Ammon's horn (tissue), 1 donor: Measurements from ENCODE around the gene CASQ2.

Experiments
- DNase-seq: peaks from one replicate; pipeline ENCODE4 v3.0.0-alpha.2; 2016; ENCODE audit warnings: low spot score

Gene CASQ2

GRCh38 chr1:115728341-115728740, 40.2 kb downstream of the CASQ2 start:
- no peak for DNase-seq

GRCh38 chr1:115727706-115728249, 40.7 kb downstream of the CASQ2 start:
- no peak for DNase-seq

- no peak for DNase-seq
These were observed 41.9 kb downstream of the CASQ2 start for GRCh38 chr1:115726570-115726969.

DNA sequence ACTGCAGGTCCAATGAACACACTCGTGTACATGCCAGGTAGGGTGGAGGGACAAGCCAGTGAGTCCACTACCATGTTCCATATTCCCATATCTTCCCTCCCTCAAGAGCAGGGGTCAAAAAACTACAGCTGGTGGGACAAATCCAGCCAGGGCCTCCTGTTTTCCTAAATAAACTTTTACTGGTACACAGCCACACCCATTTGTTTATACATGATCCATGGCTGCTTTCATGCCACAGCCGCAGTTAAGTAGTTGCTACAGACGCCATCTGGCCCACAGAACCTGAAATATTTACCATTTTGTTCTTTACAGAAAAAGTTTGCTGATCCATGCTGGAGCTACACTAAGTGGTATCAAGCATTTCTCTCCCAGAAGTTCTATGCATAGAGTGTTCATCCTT, 42.4 kb downstream of the CASQ2 start:
- no peak for DNase-seq

DNA sequence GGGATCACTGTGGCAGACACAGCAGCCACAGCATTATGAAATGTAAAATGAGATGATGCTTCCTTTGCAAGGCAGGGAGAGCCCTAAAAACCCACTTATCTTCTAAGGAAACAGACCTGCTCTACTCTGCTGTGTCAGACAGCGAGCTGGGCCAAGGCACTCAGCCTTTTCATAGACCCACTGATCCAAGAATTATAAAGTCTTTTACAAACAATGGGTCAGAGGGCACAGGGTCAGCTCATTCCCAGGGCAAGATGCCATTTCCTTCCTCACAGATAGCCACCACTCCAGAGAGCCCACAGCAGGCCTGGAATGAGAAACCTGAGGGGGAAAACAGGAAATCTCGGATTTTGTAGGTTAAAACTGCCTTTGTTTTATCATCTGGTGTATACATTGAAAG, 42.9 kb downstream of the CASQ2 start:
- no peak for DNase-seq

DNA sequence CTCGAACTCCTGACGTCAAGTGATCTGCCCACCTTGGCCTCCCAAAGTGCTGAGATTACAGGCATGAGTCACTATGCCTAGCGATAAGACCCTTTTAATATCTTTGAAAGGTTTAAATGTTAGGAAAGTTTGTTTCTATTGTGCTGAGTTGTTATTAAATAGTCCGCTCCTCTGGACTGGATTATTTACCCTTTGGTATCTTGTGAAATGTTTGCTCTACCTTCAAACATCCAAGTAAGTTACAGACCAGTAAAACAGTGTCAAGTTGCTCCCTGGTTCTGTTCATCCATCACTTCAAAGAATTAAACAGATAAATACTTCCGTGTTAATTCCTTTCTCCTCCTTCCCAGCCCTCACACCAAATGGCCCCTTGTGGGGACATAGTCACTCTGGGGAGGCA, 44.8 kb downstream of the CASQ2 start:
- no peak for DNase-seq

- no peak for DNase-seq
These were observed 46.3 kb downstream of the CASQ2 start for GRCh38 chr1:115722221-115722620.

DNA sequence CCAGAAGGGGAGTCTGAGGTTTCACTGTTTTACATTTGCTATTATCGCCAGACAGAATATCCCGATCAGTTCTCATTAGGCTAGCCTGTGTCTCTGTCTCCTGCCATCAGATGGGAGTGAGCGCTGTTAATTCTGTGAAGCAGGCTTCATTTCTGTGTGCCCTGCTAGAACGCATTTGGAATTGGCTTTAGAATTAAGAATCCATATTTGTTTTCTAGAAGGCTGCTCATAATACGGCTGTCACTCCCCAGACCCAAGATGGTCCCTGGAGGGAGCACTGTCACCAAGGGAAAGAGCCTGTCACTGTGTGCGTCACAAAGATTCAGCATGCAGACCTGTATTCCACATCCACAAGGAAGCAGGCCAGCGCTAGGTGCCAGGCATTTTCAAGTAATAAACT, 49.2 kb downstream of the CASQ2 start:
- no peak for DNase-seq

DNA sequence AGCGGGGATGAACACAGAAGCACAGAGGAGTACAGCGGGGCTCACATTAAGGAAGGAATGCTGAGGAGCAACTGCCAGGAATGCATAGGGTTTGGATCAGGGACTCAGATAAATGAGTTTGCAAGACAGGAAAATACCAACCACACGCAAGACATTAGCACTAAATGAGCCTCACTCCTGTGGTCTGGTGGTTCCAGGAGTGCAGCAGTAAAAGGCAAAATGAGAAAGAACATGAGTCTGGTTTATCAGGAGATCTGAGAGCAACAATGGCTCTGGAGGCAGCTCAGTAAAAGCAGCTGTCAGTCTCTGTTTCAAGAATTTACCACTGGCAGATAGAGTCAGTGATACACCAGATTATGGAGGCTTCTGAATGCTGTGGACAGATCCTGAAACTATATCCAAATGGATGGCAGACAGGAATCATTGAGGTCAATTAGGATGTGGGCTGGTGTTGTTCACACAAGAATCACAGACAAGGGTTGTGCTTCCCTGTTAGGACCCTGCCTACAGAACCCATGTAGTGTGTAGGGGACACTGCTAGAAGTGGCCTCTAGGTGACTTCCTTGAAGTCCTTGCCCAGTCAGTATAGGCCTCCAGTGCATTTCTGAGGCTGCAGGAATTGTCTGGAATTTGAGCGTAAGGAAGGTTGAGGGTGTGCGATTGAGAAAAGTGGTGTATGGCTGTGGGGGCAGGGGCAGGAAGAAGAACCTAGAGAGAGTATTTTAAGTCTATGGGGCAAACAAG, 50.3 kb downstream of the CASQ2 start:
- no peak for DNase-seq

DNA sequence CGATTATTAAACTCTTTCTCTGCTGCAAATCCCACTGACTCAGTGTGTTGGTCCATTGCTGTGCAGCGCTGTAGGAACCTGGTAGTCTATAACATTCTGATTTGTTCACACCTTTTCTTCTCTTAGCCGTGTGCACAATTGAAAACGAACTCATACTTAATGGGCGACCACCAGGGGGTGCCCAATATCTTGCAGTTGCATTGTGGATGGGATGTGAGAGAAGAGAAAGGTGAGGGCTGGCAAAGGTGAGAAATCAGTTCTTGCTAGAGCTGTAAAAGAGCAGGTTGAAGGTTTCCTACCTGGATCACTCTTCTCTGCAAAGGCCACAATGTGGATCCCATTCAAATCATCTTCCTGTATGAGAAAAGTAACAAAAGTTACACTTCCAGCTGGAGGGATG, 51.0 kb downstream of the CASQ2 start:
- DNase-seq, result peak; percentile 19

DNA sequence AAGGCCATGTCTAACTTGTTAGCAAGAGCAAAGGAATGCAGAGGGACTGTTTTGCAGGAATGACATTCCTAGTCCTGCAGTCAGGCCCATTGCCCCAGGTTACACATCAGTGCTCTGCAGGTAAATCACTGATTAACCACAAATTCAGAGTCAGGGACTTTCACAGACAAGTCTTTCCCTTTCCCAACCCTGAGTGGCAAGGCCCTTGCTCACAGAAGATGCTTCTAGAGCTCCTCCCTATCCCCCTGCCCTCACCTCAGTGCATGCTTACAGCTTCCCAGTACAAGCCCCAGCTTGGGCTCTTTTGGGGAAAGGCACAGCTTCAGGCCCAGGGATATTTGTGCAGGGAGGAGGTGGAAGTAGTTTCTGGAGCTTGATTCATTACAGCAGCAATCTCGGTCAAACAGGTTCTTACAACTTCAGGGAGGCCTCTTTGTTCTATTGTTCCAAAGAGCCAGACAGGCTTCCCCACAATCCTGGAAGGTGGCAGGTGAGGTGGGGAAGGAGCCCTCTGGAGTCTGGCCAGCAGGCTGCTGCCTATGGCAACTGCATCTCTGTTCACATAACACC, 53.9 kb downstream of the CASQ2 start:
- DNase-seq, result no peak

GRCh38 chr1:115713906-115714305, 54.6 kb downstream of the CASQ2 start:
- no peak for DNase-seq

GRCh38 chr1:115712911-115713609, 55.5 kb downstream of the CASQ2 start:
- no peak for DNase-seq

GRCh38 chr1:115710859-115711624, 57.5 kb downstream of the CASQ2 start:
- no peak for DNase-seq

DNA sequence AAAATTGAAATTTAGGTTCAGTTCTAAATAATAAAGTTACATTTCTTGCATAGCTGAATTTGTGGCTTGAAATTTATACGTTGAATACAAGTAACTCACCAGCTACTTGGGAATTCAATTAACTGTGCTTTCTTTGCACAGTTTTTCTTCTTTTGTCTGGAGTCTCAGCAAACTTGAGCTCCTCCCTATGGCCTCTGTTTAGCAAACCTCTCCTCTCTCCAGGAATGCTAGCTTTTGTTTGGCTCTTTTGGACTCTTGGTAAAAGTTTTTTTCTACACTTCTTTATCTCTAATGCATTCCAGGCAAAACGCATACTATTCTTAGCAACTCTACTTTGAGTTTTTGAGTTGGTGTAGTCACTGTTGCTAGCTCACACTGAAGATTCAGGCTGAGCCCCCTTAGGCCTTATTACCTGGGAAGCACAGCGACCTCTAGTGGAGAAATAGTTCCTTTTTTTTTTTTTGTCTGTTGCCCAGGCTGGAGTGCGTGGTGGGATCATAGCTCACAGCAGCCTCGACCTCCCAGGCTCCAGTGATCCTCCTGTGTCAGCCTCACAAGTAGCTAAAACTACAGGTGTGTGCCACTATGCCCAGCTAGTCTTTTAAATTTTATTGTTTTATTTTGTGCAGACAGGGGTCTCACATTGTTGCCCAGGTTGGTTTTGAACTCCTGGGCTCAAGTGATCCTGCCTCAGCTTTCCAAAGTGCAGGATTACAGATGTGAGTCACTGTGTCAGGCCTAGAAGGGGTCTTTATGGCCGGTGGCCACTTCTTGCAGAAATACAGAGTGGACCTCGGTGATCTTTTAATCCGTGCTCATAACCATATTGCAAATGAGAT, 61.7 kb downstream of the CASQ2 start:
- DNase-seq, result peak; percentile 9

GRCh38 chr1:115705963-115706362, 62.6 kb downstream of the CASQ2 start:
- DNase-seq, result no peak

DNA sequence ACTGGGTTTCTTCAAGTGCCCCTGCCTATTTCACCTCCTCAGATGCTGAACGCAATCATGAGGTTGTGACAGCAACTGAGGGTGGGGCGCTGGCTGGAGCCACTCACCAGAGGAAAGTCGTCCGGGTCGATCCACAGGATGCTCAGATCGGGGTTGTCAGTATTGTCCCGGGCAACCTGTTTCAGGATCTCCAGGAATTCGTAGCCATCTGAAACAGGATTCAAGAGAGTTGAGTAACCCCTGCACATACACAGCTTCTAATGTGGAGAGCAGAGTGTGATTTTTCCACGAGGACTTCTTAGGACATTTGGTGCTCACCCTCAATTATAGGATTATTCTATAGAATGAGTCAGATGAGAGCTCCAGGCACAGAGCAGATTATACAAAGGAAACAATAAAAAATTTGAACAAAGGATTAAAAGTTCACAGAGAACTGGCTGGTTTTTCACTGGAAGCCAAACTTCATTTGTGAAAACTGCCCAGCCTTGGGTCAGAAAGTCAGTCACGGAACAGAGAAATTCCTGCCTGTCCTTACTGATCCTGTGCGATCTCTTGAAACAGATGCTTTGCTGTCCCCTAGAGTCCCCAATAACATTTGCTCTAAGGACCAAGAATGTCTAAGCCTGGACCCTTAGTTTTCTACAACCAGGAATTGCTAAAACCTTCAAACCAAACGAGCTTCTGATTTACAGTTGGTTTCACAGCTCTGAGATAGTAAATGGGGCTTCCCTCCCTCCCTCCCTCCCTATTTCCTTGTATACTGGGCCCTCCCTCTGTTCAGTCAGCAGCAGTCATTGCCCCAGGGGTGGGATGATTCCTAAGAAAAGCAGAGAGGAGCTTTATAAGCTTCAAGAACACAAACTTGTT, 63.2 kb downstream of the CASQ2 start:
- no peak for DNase-seq

DNA sequence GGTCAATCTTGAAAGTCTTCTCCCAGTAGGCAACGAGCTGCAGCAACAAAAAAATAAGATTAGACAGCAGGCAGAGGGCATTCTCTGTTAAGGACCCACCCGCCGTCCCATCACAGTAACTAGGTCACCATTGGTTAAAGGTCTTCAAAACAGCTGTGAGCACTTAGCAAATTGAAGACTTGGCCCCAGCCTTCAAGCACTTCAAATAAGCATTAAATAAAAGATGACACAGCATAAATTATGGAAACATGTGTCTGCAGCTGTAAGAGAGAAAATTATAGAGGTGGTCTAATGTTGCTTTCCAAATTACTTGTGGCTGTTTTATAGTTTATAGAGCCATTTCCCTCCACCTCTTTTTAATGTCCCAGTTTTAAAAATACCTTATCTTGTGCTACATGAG, 65.6 kb downstream of the CASQ2 start:
- DNase-seq, result no peak

GRCh38 chr1:115701090-115701489, 67.4 kb downstream of the CASQ2 start:
- no peak for DNase-seq

DNA sequence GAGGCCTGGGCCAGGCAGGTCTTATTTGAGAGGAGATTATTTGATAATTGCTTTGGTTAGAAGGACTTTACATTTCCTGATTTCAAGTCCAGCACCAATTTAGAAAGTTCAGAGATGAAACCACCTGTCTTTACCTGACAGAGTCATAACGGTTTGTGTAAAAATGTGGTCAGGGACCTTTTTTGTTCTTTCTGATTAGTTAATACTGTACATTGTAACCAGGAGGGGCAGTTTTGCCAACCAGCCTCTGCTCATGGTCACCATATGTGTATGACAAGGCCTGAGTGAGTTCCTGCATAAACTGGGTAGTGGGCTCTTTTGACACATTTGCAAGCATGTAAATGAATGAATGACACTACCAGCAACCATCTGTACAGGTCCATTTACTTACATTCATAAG, 70.9 kb downstream of the CASQ2 start:
- no peak for DNase-seq
